Muscle of back (tissue), 11 donors: Measurements from ENCODE around the gene LUZP2. TPM values are rescaled to one million over a fixed set of nuclear protein-coding genes. Genes with fewer than 3 reads are reported as not detected.

Experiments used
- DNase-seq, 3 donors: peaks; one replicate each; pipeline versions ENCODE4 v3.0.0 to v3.0.0-alpha.2; 2013
- polyA plus RNA-seq, 10 donors: library from polyadenylated mRNA; unstranded; fragments of 120-200 nt; gene quantifications; one replicate each; pipeline ENCODE4 v1.2.1, GENCODE V29; 2013; ENCODE audit not compliant: insufficient read length in 10 of 10

Gene LUZP2
- polyA plus RNA-seq, 10 donors, result 0.90 to 3.8 (median 1.8) TPM

DNA sequence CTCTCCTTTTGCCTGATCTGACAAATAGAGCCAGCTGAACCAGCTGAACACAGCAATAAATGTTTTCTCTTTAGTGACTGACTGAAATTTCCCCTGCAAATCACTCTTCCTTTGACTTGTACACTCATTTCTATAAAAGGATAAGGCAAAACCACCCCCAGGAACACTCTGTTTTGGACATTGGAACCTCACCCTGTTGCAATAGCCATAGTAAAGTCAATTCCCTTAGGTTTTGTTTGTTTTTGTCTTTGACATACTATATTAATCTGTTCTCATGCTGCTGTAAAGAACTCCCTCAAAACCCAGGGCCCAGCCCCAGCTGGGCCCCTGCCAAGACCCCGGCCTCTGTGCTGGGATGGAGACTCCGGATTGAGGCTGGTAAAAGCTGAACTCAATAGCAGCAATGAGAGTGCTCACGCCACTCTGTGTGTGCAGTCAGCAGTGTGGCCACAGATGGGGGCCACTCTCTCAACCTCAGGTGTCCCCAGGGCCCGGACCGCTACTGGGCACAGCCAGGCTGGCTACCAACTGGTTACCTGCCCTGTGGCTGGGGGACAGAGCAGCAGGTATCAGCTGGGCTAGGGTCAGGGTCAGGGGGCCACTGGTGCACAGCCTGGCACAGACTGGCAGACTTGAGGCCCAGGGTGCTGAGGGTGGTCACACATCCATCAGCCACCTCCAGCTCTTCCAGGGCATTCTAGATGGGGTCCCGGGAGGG, 597.4 kb downstream of the LUZP2 start:
- no peak for DNase-seq

- DNase-seq, result no peak
Observed at GRCh38 chr11:25119416-25119815, 622.6 kb downstream of the LUZP2 start.
